MCF 10A (cell line): ENCODE results near the gene DRC1. TPM values are rescaled to one million over a fixed set of nuclear protein-coding genes. Genes with fewer than 3 reads are reported as not detected.

Source experiments
- BruUV-seq: library from RNA; stranded (reverse); fragments of 400-500 nt; replicated peaks from 2 replicates; lab custom pipeline; 2021; lab: Mats Ljungman, UMichigan
- CTCF ChIA-PET: fragments of 300-600 bp; sonication (Branson Sonifier 250); formaldehyde crosslinking; extraction: SDS; loops from one replicate; lab custom pipeline; 2021; ENCODE audit warnings: antibody characterized with exemption, inconsistent platforms; lab: Yijun Ruan, JAX
- POLR2A ChIA-PET: fragments of 300-600, 350-650 bp; sonication (Branson Sonifier 250); formaldehyde crosslinking; extraction: SDS; loops from one replicate; lab custom pipeline; 2020; ENCODE audit warnings: antibody characterized with exemption, inconsistent platforms; lab: Yijun Ruan, JAX
- DNase-seq: peaks from one replicate; pipeline ENCODE4 v3.0.0-alpha.2; 2018; ENCODE audit not compliant: unreplicated experiment
- H3K27ac Mint-ChIP-seq: one replicate; pipeline ENCODE4 v1.8.0; 2022; ENCODE audit warnings: mild to moderate bottlenecking, low read depth, mixed read lengths; ENCODE audit not compliant: unreplicated experiment
- H3K27me3 Mint-ChIP-seq: one replicate; pipeline ENCODE4 v1.8.0; 2022; ENCODE audit warnings: mixed read lengths; ENCODE audit not compliant: insufficient read depth, unreplicated experiment
- H3K36me3 Mint-ChIP-seq: one replicate; pipeline ENCODE4 v1.8.0; 2022; ENCODE audit warnings: mild to moderate bottlenecking, moderate library complexity, mixed read lengths; ENCODE audit not compliant: insufficient read depth, unreplicated experiment
- H3K4me1 Mint-ChIP-seq: one replicate; pipeline ENCODE4 v1.8.0; 2022; ENCODE audit warnings: mixed read lengths; ENCODE audit not compliant: insufficient read depth, unreplicated experiment
- H3K4me3 Mint-ChIP-seq: one replicate; pipeline ENCODE4 v1.8.0; 2022; ENCODE audit warnings: mild to moderate bottlenecking, moderate library complexity, mixed read lengths; ENCODE audit not compliant: unreplicated experiment
- H3K9me3 Mint-ChIP-seq: one replicate; pipeline ENCODE4 v1.8.0; 2022; ENCODE audit warnings: mixed read lengths; ENCODE audit not compliant: unreplicated experiment
- intact Hi-C: fragments of 100-400 bp; cut with micrococcal nuclease; formaldehyde crosslinking; loops from 2 replicates; pipeline ENCODE4 v1.14.1; 2022
- total RNA-seq: library from RNA; stranded (reverse); gene quantifications from 2 replicates; pipeline ENCODE4 v1.2.3, GENCODE V29; 2022
- TF ChIP-seq, protein P1 (sequence below): fragments of 200-600 bp; IDR thresholded peaks from one replicate; pipeline ENCODE4 v1.8.0; 2022; ENCODE audit warnings: antibody characterized with exemption, mild to moderate bottlenecking; ENCODE audit not compliant: unreplicated experiment

Gene DRC1
- total RNA-seq, 1 experiment from 2014 or later = not detected

DNA sequence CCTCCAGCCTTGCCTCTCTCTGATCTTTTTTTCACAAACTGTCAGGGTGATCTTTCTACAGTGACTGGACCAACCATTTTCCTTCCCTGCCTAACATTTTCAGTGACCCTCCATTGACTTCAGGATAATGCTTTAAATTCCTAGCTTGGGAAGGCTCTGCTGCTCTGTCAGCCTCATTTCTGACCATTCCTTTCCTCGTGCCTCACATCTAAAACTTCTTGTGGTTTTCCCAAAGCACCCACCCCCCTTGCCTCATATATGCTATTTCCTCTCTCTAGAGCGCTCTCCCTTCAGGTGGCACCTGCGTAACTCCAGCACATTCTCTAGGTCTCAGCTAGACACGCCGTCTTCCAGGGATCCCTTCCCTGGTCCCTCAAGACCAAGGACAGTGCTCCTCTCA lies 37.2 kb downstream of the DRC1 start:
- no peaks in the 10 kb centered on the region for H3K4me1 Mint-ChIP-seq
- no peak overlapping the region for H3K27ac Mint-ChIP-seq
- H3K36me3 Mint-ChIP-seq = peaks cover 5% of the 10 kb centered on the region
- ChIA-PET POLR2A (no interaction called here), CTCF (interaction anchor here (0.5 to 0.6 kb wide), 2 partner anchors 76 to 778 kb away, joined by 3 read pairs; no protein-coding TSS in a partner anchor)
- TF ChIP-seq, protein P1, sequence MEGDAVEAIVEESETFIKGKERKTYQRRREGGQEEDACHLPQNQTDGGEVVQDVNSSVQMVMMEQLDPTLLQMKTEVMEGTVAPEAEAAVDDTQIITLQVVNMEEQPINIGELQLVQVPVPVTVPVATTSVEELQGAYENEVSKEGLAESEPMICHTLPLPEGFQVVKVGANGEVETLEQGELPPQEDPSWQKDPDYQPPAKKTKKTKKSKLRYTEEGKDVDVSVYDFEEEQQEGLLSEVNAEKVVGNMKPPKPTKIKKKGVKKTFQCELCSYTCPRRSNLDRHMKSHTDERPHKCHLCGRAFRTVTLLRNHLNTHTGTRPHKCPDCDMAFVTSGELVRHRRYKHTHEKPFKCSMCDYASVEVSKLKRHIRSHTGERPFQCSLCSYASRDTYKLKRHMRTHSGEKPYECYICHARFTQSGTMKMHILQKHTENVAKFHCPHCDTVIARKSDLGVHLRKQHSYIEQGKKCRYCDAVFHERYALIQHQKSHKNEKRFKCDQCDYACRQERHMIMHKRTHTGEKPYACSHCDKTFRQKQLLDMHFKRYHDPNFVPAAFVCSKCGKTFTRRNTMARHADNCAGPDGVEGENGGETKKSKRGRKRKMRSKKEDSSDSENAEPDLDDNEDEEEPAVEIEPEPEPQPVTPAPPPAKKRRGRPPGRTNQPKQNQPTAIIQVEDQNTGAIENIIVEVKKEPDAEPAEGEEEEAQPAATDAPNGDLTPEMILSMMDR = no peak
- intact Hi-C loops = no loop called here
- no peaks in the 10 kb centered on the region for H3K9me3 Mint-ChIP-seq
- BruUV-seq = no TSS peak
- DNase-seq = no peak
- peaks cover 11% of the 10 kb centered on the region for H3K27me3 Mint-ChIP-seq
- H3K4me3 Mint-ChIP-seq = no peak overlapping the region

DNA sequence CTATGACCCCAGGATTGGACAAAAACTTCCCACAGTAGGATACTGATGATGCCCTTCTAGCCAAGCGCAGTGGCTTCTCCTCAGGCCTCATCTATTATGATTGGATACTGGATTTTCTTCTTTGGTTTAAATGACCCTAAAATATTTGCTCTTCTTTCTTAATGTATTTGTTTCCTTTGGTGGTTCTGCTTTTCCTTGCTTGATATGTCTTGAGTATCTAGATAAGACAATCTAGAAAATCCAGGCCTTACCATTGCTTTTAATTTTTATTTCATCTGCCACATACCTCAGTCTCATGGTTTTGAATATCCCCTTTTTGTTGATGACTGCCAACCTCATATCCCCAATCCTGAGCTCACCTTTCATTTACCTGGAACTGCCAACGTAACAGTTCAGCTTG lies 40.6 kb downstream of the DRC1 start:
- no peaks in the 10 kb centered on the region for H3K4me1 Mint-ChIP-seq
- H3K9me3 Mint-ChIP-seq = no peaks in the 10 kb centered on the region
- TF ChIP-seq, protein P1 = no peak
- H3K27me3 Mint-ChIP-seq = peaks cover 11% of the 10 kb centered on the region
- BruUV-seq = no TSS peak
- DNase-seq = no peak
- ChIA-PET POLR2A (interaction anchor here (0.7 to 0.8 kb wide), 2 partner anchors 8 to 17 kb away, joined by 3 to 5 read pairs; no protein-coding TSS in a partner anchor), CTCF (no interaction called here)
- no peak overlapping the region for H3K27ac Mint-ChIP-seq
- intact Hi-C loops = no loop called here
- no peak overlapping the region for H3K4me3 Mint-ChIP-seq
- H3K36me3 Mint-ChIP-seq = peaks cover 5% of the 10 kb centered on the region

DNA sequence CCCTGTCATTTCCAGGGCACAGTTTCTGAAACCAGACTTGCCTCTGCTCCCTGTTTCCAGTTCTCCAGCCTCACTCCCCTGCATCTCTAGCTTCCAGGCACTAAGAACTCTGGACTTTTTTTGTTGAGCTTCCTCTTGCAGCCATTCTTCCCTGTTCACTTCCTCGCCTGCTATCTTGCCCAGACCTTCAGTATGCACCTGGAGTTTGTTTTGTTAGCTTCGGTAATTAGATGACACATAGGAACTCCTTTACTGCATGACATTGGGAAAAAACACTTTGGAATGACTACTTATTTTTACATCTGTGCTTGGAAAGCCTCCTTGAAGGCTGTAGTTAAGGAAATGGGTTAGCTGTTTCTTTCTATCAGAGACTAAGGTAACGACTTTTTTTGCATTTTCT lies 41.0 kb downstream of the DRC1 start:
- Mint-ChIP-seq H3K9me3 (no peaks in the 10 kb centered on the region), H3K4me3 (no peak overlapping the region), H3K36me3 (peaks cover 5% of the 10 kb centered on the region), H3K4me1 (no peaks in the 10 kb centered on the region), H3K27me3 (peaks cover 11% of the 10 kb centered on the region), H3K27ac (no peak overlapping the region)
- intact Hi-C loops = no loop called here
- TF ChIP-seq, protein P1 = no peak
- DNase-seq = no peak
- ChIA-PET POLR2A (interaction anchor here (0.6 to 0.8 kb wide), 3 partner anchors 8 to 168 kb away, joined by 3 to 5 read pairs (median 3); no protein-coding TSS in a partner anchor), CTCF (no interaction called here)
- BruUV-seq = no TSS peak

DNA sequence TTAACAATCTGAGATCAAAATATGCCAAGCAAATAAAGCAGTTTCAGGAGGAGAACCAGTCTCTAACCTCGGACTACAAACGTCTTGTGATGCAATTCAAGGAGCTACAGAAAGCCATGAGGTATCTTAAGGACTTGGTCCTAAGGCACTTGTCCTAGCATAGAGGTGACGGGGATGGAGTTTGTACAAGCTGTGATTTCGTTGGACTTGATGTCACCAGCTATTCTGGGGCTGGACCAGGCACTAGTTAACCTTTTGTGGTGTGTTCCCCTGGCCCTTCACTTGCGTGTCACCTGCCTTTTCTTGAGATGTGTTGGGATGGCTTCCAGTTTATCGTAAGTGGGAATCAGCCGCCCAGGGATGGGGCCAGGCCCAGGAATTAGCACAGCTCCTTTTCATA lies 42.5 kb downstream of the DRC1 start:
- Mint-ChIP-seq H3K27ac (no peak overlapping the region), H3K4me3 (no peak overlapping the region), H3K27me3 (peaks cover 3% of the 10 kb centered on the region), H3K36me3 (peaks cover under 1% of the 10 kb centered on the region), H3K4me1 (no peaks in the 10 kb centered on the region), H3K9me3 (no peaks in the 10 kb centered on the region)
- intact Hi-C loops = no loop called here
- no peak for DNase-seq
- CTCF ChIA-PET = interaction anchor here (0.7 kb wide), 1 partner anchor 134 kb away, joined by 4 read pairs; no protein-coding TSS in a partner anchor
- BruUV-seq = no TSS peak
- TF ChIP-seq, protein P1 = no peak
- POLR2A ChIA-PET = interaction anchor here (0.6 to 0.8 kb wide), 2 partner anchors 64 to 100 kb away, joined by 3 read pairs; no protein-coding TSS in a partner anchor
